ENCODE measurements around the gene LRRN3. TPM values are rescaled to one million over a fixed set of nuclear protein-coding genes. Genes with fewer than 3 reads are reported as not detected.

Gene LRRN3
- total RNA-seq, 1 donor from 2014 or later: 6.1 TPM

DNA sequence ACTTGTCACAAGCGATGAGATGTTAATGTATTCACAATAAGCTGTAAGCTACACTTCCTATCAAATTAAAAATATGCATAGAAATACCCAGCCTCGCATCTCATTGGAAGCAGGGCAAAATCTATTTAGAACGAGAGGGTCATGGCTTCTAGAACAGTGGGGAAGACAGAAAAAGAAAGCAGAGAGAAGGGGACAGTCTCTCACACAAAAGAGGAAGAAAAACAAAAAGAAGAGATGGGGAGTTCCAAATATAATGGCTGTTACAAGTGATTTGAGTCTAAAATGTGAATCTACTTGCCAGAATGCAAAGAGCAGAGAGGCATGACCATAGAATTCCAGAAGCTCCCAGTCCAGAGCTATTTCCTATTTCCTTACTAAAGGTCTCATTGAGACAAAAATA lies 13.8 kb downstream of the LRRN3 start:
- Histone ChIP-seq H3K4me3 (no peak overlapping the region), H3K27me3 (ENCODE audit: low read depth) (no peaks in the 10 kb centered on the region), H3K27ac (no peak overlapping the region), H3K4me1 (peaks cover 11% of the 10 kb centered on the region), H3K36me3 (no peaks in the 10 kb centered on the region), H3K9me3 (no peaks in the 10 kb centered on the region)
- DNase-seq (no peak), ATAC-seq (no peak)
- intact Hi-C loops (cut with DNase I): no loop called here
- TF ChIP-seq, protein P1, sequence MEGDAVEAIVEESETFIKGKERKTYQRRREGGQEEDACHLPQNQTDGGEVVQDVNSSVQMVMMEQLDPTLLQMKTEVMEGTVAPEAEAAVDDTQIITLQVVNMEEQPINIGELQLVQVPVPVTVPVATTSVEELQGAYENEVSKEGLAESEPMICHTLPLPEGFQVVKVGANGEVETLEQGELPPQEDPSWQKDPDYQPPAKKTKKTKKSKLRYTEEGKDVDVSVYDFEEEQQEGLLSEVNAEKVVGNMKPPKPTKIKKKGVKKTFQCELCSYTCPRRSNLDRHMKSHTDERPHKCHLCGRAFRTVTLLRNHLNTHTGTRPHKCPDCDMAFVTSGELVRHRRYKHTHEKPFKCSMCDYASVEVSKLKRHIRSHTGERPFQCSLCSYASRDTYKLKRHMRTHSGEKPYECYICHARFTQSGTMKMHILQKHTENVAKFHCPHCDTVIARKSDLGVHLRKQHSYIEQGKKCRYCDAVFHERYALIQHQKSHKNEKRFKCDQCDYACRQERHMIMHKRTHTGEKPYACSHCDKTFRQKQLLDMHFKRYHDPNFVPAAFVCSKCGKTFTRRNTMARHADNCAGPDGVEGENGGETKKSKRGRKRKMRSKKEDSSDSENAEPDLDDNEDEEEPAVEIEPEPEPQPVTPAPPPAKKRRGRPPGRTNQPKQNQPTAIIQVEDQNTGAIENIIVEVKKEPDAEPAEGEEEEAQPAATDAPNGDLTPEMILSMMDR (IDR thresholded peaks at IDR 0.05): no peak

DNA sequence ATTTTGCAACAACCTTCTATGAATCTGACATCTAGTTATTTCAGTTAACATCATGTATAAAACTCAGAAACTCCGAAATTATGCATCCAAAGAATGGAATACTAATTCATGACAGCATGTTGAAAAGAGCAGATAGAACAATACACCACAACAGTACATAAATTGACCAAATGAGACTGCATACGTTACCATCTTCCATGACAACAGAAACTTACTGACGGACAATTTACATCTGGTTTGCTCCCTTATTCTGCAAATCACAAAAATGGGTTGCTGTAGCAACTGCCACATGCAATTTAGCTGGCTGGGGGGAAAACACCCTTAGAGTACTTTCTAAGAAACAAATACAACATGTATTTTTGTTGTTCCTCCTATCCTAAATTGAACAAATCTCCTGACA lies 14.3 kb downstream of the LRRN3 start:
- Histone ChIP-seq H3K36me3 (no peaks in the 10 kb centered on the region), H3K4me1 (peaks cover 11% of the 10 kb centered on the region), H3K9me3 (no peaks in the 10 kb centered on the region), H3K4me3 (no peak overlapping the region), H3K27me3 (ENCODE audit: low read depth) (no peaks in the 10 kb centered on the region), H3K27ac (no peak overlapping the region)
- no peak for ATAC-seq
- TF ChIP-seq, protein P1 (IDR thresholded peaks at IDR 0.05): no peak
- DNase-seq: no peak
- intact Hi-C loops (cut with DNase I): no loop called here

DNA sequence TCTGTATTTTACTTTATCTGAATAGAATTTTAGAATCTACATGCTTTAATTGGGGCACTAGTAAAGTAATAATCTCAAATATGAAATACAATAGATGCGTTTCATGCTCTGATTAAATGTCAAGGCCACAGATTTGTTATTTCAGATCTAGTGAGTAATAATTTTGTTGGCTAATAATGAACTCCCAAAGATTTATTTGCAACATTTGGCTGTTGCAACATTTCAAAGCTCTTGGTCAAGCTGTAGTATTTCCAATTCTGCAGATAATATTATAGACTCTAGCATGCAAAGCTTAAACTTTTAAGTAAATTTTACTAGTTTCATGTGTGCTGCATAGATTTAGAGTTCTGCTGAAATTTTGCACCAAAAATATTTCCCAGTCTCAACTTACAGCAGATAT lies 16.7 kb downstream of the LRRN3 start:
- Histone ChIP-seq H3K9me3 (no peaks in the 10 kb centered on the region), H3K4me3 (no peak overlapping the region), H3K4me1 (peaks cover 11% of the 10 kb centered on the region), H3K36me3 (no peaks in the 10 kb centered on the region), H3K27me3 (ENCODE audit: low read depth) (no peaks in the 10 kb centered on the region), H3K27ac (no peak overlapping the region)
- TF ChIP-seq, protein P1 (IDR thresholded peaks at IDR 0.05): no peak
- DNase-seq: no peak
- intact Hi-C loops (cut with DNase I): no loop called here
- ATAC-seq: no peak

DNA sequence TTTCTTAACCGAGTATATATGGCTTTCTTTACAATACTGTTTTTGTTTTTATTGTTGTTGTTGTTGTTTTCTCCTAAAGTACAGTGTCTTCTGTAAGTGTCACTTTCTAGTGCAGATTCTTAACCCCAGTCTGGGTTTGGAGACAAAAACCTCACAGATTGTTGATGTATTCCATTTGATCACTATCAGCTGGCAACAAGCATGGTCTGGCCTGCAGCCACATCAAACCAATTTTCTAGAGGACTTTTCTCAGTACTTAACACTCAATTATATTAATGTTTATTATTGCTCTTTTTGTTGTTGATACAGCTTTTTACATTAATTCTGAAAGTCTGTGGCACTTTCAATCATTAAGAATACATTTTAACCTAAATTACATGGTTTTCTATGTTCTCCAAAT lies 17.1 kb downstream of the LRRN3 start:
- ATAC-seq: no peak
- DNase-seq: no peak
- Histone ChIP-seq H3K4me1 (peaks cover 11% of the 10 kb centered on the region), H3K36me3 (no peaks in the 10 kb centered on the region), H3K27ac (no peak overlapping the region), H3K9me3 (no peaks in the 10 kb centered on the region), H3K4me3 (no peak overlapping the region), H3K27me3 (ENCODE audit: low read depth) (no peaks in the 10 kb centered on the region)
- TF ChIP-seq, protein P1 (IDR thresholded peaks at IDR 0.05): no peak
- intact Hi-C loops (cut with DNase I): no loop called here

DNA sequence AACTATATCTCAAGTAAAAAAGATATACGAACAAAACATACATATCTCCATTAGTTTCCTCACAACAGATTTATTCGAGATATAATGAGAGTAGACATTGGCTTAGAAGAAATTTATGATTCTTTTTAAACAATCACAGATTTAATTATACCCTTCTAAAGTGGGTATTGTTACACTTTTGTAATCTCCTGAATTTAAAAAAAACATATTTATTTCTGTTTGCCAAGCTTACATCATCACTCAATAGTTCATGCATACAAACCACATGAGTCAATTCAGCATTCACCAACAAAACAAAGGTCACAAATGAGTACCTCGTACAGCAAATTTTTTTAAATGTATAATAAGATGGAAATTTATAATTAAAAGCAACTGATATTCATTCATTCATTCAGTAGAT lies 17.6 kb downstream of the LRRN3 start:
- ATAC-seq (no peak), DNase-seq (no peak)
- Histone ChIP-seq H3K4me1 (peaks cover 13% of the 10 kb centered on the region), H3K27me3 (ENCODE audit: low read depth) (no peaks in the 10 kb centered on the region), H3K4me3 (no peak overlapping the region), H3K27ac (no peak overlapping the region), H3K9me3 (no peaks in the 10 kb centered on the region), H3K36me3 (no peaks in the 10 kb centered on the region)
- TF ChIP-seq, protein P1 (IDR thresholded peaks at IDR 0.05): no peak
- intact Hi-C loops (cut with DNase I): no loop called here

DNA sequence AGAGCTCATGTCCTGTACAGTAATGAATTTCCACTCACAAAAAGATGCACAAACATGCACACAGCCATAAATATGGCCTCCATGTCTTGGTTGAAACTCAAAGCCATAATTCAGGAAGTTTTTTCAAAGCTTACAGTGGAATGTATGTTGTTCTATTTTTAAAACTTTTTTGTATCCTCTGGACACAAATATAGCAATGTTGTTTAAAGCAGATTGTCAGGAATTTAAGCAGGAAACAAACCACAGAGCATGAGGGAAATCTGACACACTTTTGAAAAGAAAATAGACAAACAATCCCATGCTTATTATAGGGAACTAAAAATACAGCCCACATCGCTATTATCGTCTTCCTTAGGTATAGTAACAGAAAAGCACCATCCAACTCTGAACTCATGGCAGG lies 21.5 kb downstream of the LRRN3 start:
- TF ChIP-seq, protein P1 (IDR thresholded peaks at IDR 0.05): no peak
- DNase-seq (no peak), ATAC-seq (no peak)
- Histone ChIP-seq H3K9me3 (no peaks in the 10 kb centered on the region), H3K4me1 (peaks cover 5% of the 10 kb centered on the region), H3K27me3 (ENCODE audit: low read depth) (no peaks in the 10 kb centered on the region), H3K36me3 (no peaks in the 10 kb centered on the region), H3K27ac (no peak overlapping the region), H3K4me3 (no peak overlapping the region)
- intact Hi-C loops (cut with DNase I): no loop called here

Measured in lower lobe of right lung (tissue), 2 donors.